Hepatocyte (in vitro differentiated cells): ENCODE results near the gene SOX21.

ENCODE experiments used
- EZH2 ChIP-seq: fragments of 200-600 bp; sonication (generic); IDR thresholded peaks from 2 replicates; pipeline ENCODE4 v1.6.1; 2016; ENCODE audit warnings: antibody characterized with exemption, mild to moderate bottlenecking, borderline replicate concordance
- EZH2phosphoT487 ChIP-seq: fragments of 200-600 bp; sonication (generic); IDR thresholded peaks from one replicate; pipeline ENCODE4 v1.6.1; 2018; ENCODE audit warnings: antibody characterized with exemption, mild to moderate bottlenecking, low read depth, moderate library complexity; ENCODE audit not compliant: unreplicated experiment, severe bottlenecking
- TF ChIP-seq, protein P1 (sequence below): fragments of 200-600 bp; sonication (generic); IDR thresholded peaks from 2 replicates; pipeline ENCODE4 v1.5.1; 2016; ENCODE audit warnings: antibody characterized with exemption, mild to moderate bottlenecking; ENCODE audit not compliant: poor library complexity

GRCh38 chr13:94717916-94718315, 5.6 kb upstream of the SOX21 start:
- TF ChIP-seq, protein P1, sequence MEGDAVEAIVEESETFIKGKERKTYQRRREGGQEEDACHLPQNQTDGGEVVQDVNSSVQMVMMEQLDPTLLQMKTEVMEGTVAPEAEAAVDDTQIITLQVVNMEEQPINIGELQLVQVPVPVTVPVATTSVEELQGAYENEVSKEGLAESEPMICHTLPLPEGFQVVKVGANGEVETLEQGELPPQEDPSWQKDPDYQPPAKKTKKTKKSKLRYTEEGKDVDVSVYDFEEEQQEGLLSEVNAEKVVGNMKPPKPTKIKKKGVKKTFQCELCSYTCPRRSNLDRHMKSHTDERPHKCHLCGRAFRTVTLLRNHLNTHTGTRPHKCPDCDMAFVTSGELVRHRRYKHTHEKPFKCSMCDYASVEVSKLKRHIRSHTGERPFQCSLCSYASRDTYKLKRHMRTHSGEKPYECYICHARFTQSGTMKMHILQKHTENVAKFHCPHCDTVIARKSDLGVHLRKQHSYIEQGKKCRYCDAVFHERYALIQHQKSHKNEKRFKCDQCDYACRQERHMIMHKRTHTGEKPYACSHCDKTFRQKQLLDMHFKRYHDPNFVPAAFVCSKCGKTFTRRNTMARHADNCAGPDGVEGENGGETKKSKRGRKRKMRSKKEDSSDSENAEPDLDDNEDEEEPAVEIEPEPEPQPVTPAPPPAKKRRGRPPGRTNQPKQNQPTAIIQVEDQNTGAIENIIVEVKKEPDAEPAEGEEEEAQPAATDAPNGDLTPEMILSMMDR = no peak
- no peak for TF ChIP-seq EZH2
- TF ChIP-seq EZH2phosphoT487 = no peak
